Transverse colon (tissue), 4 donors: ENCODE results near the gene CEP170B.

Experiments
- EP300 ChIP-seq: sonication (generic); formaldehyde crosslinking; IDR thresholded peaks from one replicate; pipeline ENCODE4 v1.6.1; 2017; ENCODE audit warnings: antibody characterized with exemption, low read depth
- POLR2A ChIP-seq: fragments of 450-650 bp; IDR thresholded peaks from one replicate; pipeline ENCODE4 v1.6.1; 2016; ENCODE audit warnings: antibody characterized with exemption, mild to moderate bottlenecking, moderate library complexity
- POLR2AphosphoS5 ChIP-seq, 3 donors: sonication (generic); formaldehyde crosslinking; IDR thresholded peaks; one replicate each; pipeline ENCODE4 v1.6.1; 2016; ENCODE audit warnings: antibody characterized with exemption in 3 of 3
- TF ChIP-seq, protein P1 (sequence below), 5 experiments: fragments of 200-600 bp in 3 of 5; fragments of 450-650 bp in 2 of 5; sonication (generic) in 3 of 5; IDR thresholded peaks; 1 replicate in 2 of 5; 2 replicates in 3 of 5; pipeline ENCODE4 v1.5.1; 2016 to 2017; ENCODE audit warnings: antibody characterized with exemption in 5 of 5, inconsistent platforms in 3 of 5, mild to moderate bottlenecking in 2 of 5, moderate library complexity in 1 of 5

DNA sequence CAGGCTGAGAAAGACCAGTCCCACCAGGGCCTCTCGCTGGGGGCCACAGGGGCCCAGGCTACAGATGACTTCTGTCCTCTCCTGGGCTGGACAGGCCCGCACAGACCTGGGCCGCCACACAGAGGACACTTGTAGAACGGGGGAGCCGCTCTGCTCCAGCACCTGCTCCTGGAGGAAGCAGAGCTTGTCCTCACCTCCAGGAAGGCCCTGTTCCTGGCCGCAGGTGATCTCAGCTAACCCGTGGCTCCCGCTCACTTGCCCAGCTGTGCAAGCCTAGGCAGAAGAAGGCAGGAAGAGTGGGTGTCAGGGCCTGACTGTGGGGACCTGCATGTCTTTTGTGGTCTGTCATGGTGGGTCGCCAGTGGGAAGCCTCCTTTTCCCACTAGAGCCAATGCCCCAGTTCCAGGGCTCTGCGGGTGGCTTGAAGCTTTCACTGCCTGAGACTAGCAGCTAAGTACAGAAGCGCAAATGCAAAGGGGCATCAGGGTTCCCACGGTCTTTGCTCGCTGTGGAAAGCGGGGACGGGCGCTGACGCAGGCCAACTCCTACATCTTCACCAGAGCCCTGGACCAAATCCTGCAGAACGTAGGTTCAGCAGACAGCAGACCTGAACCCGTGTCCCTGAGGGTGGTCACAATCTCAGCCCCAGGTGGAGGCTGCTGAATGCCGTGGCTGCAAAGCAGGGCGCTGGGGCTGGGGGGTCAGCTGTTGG lies 8.8 kb upstream of the CEP170B start:
- TF ChIP-seq, protein P1, sequence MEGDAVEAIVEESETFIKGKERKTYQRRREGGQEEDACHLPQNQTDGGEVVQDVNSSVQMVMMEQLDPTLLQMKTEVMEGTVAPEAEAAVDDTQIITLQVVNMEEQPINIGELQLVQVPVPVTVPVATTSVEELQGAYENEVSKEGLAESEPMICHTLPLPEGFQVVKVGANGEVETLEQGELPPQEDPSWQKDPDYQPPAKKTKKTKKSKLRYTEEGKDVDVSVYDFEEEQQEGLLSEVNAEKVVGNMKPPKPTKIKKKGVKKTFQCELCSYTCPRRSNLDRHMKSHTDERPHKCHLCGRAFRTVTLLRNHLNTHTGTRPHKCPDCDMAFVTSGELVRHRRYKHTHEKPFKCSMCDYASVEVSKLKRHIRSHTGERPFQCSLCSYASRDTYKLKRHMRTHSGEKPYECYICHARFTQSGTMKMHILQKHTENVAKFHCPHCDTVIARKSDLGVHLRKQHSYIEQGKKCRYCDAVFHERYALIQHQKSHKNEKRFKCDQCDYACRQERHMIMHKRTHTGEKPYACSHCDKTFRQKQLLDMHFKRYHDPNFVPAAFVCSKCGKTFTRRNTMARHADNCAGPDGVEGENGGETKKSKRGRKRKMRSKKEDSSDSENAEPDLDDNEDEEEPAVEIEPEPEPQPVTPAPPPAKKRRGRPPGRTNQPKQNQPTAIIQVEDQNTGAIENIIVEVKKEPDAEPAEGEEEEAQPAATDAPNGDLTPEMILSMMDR (IDR thresholded peaks at IDR 0.05), result no peak
- TF ChIP-seq EP300 (no peak), POLR2A (no peak), POLR2AphosphoS5 (IDR thresholded peaks at IDR 0.05) (peak in 1 of 3 donors; percentile 16)
